ENCODE results near the gene WNT9B. TPM values are rescaled to one million over a fixed set of nuclear protein-coding genes. Genes with fewer than 3 reads are reported as not detected.

The WNT9B gene
- total RNA-seq, 1 donor, result 0.36 TPM

- Histone ChIP-seq H3K4me1 (ENCODE audit: insufficient read depth, low read length) (no peaks in the 10 kb centered on the region), H3K79me2 (ENCODE audit: insufficient read depth, low read length) (no peaks in the 10 kb centered on the region), H3K27ac (ENCODE audit: low read depth, low read length) (no peak overlapping the region), H2AFZ (ENCODE audit: low read length) (no peak overlapping the region), H3K4me3 (ENCODE audit: insufficient read depth, low read length) (no peak overlapping the region), H3K4me2 (ENCODE audit: insufficient read depth, low read length) (no peak overlapping the region), H3K9me3 (ENCODE audit: low read depth, low read length) (peaks cover 3% of the 10 kb centered on the region), H3K27me3 (ENCODE audit: insufficient read depth, low read length) (peaks cover 59% of the 10 kb centered on the region), H3K36me3 (ENCODE audit: insufficient read depth, low read length) (no peaks in the 10 kb centered on the region), H4K20me1 (ENCODE audit: insufficient read depth, low read length) (no peaks in the 10 kb centered on the region)
- TF ChIP-seq CTCF (IDR thresholded peaks at IDR 0.05; ENCODE audit: extremely low read depth, low read depth, low read length), result no peak
- DNase-seq (ENCODE audit: insufficient read length, low spot score, missing footprints), result no peak
Measured at GRCh38 chr17:46894024-46894423, 42.6 kb downstream of the WNT9B start.

GRCh38 chr17:46894476-46895151 lies 43.2 kb downstream of the WNT9B start:
- no peak overlapping the region for H3K4me3 ChIP-seq (ENCODE audit: insufficient read depth, low read length)
- no peak overlapping the region for H3K27ac ChIP-seq (ENCODE audit: low read depth, low read length)
- peaks cover 53% of the 10 kb centered on the region for H3K27me3 ChIP-seq (ENCODE audit: insufficient read depth, low read length)
- no peaks in the 10 kb centered on the region for H3K79me2 ChIP-seq (ENCODE audit: insufficient read depth, low read length)
- no peak overlapping the region for H3K4me2 ChIP-seq (ENCODE audit: insufficient read depth, low read length)
- H2AFZ ChIP-seq (ENCODE audit: low read length), result no peak overlapping the region
- no peak for DNase-seq (ENCODE audit: insufficient read length, low spot score, missing footprints)
- peaks cover 3% of the 10 kb centered on the region for H3K9me3 ChIP-seq (ENCODE audit: low read depth, low read length)
- H4K20me1 ChIP-seq (ENCODE audit: insufficient read depth, low read length), result no peaks in the 10 kb centered on the region
- no peaks in the 10 kb centered on the region for H3K4me1 ChIP-seq (ENCODE audit: insufficient read depth, low read length)
- TF ChIP-seq CTCF (IDR thresholded peaks at IDR 0.05; ENCODE audit: extremely low read depth, low read depth, low read length), result no peak
- no peaks in the 10 kb centered on the region for H3K36me3 ChIP-seq (ENCODE audit: insufficient read depth, low read length)

- Histone ChIP-seq H3K9me3 (ENCODE audit: low read depth, low read length) (peaks cover 3% of the 10 kb centered on the region), H3K4me1 (ENCODE audit: insufficient read depth, low read length) (no peaks in the 10 kb centered on the region), H3K27ac (ENCODE audit: low read depth, low read length) (no peak overlapping the region), H3K4me3 (ENCODE audit: insufficient read depth, low read length) (no peak overlapping the region), H4K20me1 (ENCODE audit: insufficient read depth, low read length) (no peaks in the 10 kb centered on the region), H2AFZ (ENCODE audit: low read length) (no peak overlapping the region), H3K36me3 (ENCODE audit: insufficient read depth, low read length) (no peaks in the 10 kb centered on the region), H3K79me2 (ENCODE audit: insufficient read depth, low read length) (no peaks in the 10 kb centered on the region), H3K27me3 (ENCODE audit: insufficient read depth, low read length) (peaks cover 48% of the 10 kb centered on the region), H3K4me2 (ENCODE audit: insufficient read depth, low read length) (no peak overlapping the region)
- no peak for DNase-seq (ENCODE audit: insufficient read length, low spot score, missing footprints)
- no peak for TF ChIP-seq CTCF (IDR thresholded peaks at IDR 0.05; ENCODE audit: extremely low read depth, low read depth, low read length)
Measured at GRCh38 chr17:46895171-46895570, 43.8 kb downstream of the WNT9B start.

- Histone ChIP-seq H3K27me3 (ENCODE audit: insufficient read depth, low read length) (peaks cover 38% of the 10 kb centered on the region), H3K27ac (ENCODE audit: low read depth, low read length) (no peak overlapping the region)
Measured at GRCh38 chr17:46896991-46897390, 45.6 kb downstream of the WNT9B start.

More at GRCh38 chr17:46896991-46897390, 45.6 kb downstream of the WNT9B start:
- TF ChIP-seq CTCF (IDR thresholded peaks at IDR 0.05; ENCODE audit: extremely low read depth, low read depth, low read length), result no peak
- DNase-seq (ENCODE audit: insufficient read length, low spot score, missing footprints), result no peak
- Histone ChIP-seq H3K79me2 (ENCODE audit: insufficient read depth, low read length) (no peaks in the 10 kb centered on the region), H3K4me3 (ENCODE audit: insufficient read depth, low read length) (no peak overlapping the region), H3K4me2 (ENCODE audit: insufficient read depth, low read length) (no peak overlapping the region), H2AFZ (ENCODE audit: low read length) (no peak overlapping the region), H3K36me3 (ENCODE audit: insufficient read depth, low read length) (no peaks in the 10 kb centered on the region), H3K4me1 (ENCODE audit: insufficient read depth, low read length) (no peaks in the 10 kb centered on the region), H3K9me3 (ENCODE audit: low read depth, low read length) (peaks cover 3% of the 10 kb centered on the region), H4K20me1 (ENCODE audit: insufficient read depth, low read length) (no peaks in the 10 kb centered on the region)

Data from osteoblast (primary cell).